GM19452 (cell line): ENCODE measurements around the gene LGI4.
"Not testable (repeated sequence)": the region's sequence is repeated elsewhere in the genome, so short reads cannot be mapped to it uniquely, and the experiment has no call there.

Experiments used
- ATAC-seq: cut with Tn5 transposase; IDR thresholded peaks from one replicate; pipeline ENCODE4 v1.9.1; 2021; ENCODE audit not compliant: unreplicated experiment

The LGI4 gene

GRCh38 chr19:35142606-35143230, 7.9 kb upstream of the LGI4 start:
- ATAC-seq, result no peak

GRCh38 chr19:35141837-35142605, 7.2 kb upstream of the LGI4 start:
- ATAC-seq, result no peak

GRCh38 chr19:35140962-35141836, 6.3 kb upstream of the LGI4 start:
- peak; percentile 74 for ATAC-seq

- no peak for ATAC-seq
Measured at GRCh38 chr19:35140207-35140961, 5.5 kb upstream of the LGI4 start.

GRCh38 chr19:35138305-35138892, 3.5 kb upstream of the LGI4 start, which contains the start of gene FXYD1:
Gene FXYD1, plus strand, starts transcription at chr19:35138824. Its CDS starts 1,256 bp downstream, at chr19:35140080.
- ATAC-seq, result no peak

GRCh38 chr19:35136977-35137702, 2.3 kb upstream of the LGI4 start:
- ATAC-seq, result no peak

- no peak for ATAC-seq
Measured at GRCh38 chr19:35136231-35136630, 1.4 kb upstream of the LGI4 start.

- no peak for ATAC-seq
Measured at GRCh38 chr19:35135389-35135909, 590 bp upstream of the LGI4 start.

GRCh38 chr19:35133826-35134225, 1.0 kb downstream of the LGI4 start:
- ATAC-seq, result no peak

GRCh38 chr19:35132254-35132653, 2.6 kb downstream of the LGI4 start:
- no peak for ATAC-seq

GRCh38 chr19:35130761-35131720, 3.8 kb downstream of the LGI4 start:
- ATAC-seq, result no peak

GRCh38 chr19:35129724-35130274, 5.1 kb downstream of the LGI4 start:
- ATAC-seq, result not testable (repeated sequence)

GRCh38 chr19:35128398-35129057, 6.3 kb downstream of the LGI4 start:
- ATAC-seq, result no peak

GRCh38 chr19:35127871-35128270, 7.0 kb downstream of the LGI4 start:
- ATAC-seq, result no peak

GRCh38 chr19:35126624-35126959, 8.3 kb downstream of the LGI4 start:
- ATAC-seq, result no peak

GRCh38 chr19:35125749-35126623, 8.9 kb downstream of the LGI4 start:
- no peak for ATAC-seq

- no peak for ATAC-seq
Measured at GRCh38 chr19:35125270-35125717, 9.6 kb downstream of the LGI4 start.
